ENCODE measurements around the gene TBC1D5.
A peak's percentile ranks its signal among the peaks of the same experiment; 100 is the strongest.

TBC1D5 gene

GRCh38 chr3:17235310-17235709 is 507.1 kb downstream of the TBC1D5 start:
- TF ChIP-seq SPI1 (IDR thresholded peaks at IDR 0.05; ENCODE audit: low read depth, low read length) (no peak), POLR2A (IDR thresholded peaks at IDR 0.05; ENCODE audit: low read depth, low read length) (no peak), POU2F2 (IDR thresholded peaks at IDR 0.05; ENCODE audit: low read depth, low read length) (no peak), POLR2AphosphoS5 (IDR thresholded peaks at IDR 0.05; ENCODE audit: low read depth, low read length) (no peak), TAF1 (IDR thresholded peaks at IDR 0.05; ENCODE audit: low read depth, low read length) (no peak), PAX5 (IDR thresholded peaks at IDR 0.05; ENCODE audit: insufficient read depth, low read length, severe bottlenecking) (no peak)
- FAIRE-seq: no peak
- no peak for DNase-seq (ENCODE audit: insufficient read length, low spot score)

GRCh38 chr3:17234382-17234781 is 508.0 kb downstream of the TBC1D5 start:
- FAIRE-seq (no peak), DNase-seq (ENCODE audit: insufficient read length, low spot score) (no peak)
- TF ChIP-seq SPI1 (IDR thresholded peaks at IDR 0.05; ENCODE audit: low read depth, low read length): no peak
- no peak for TF ChIP-seq TAF1 (IDR thresholded peaks at IDR 0.05; ENCODE audit: low read depth, low read length)
- no peak for TF ChIP-seq POU2F2 (IDR thresholded peaks at IDR 0.05; ENCODE audit: low read depth, low read length)
- no peak for TF ChIP-seq PAX5 (IDR thresholded peaks at IDR 0.05; ENCODE audit: insufficient read depth, low read length, severe bottlenecking)
- no peak for TF ChIP-seq POLR2AphosphoS5 (IDR thresholded peaks at IDR 0.05; ENCODE audit: low read depth, low read length)
- no peak for TF ChIP-seq POLR2A (IDR thresholded peaks at IDR 0.05; ENCODE audit: low read depth, low read length)

GRCh38 chr3:17233398-17233800 is 509.0 kb downstream of the TBC1D5 start:
- no peak for DNase-seq (ENCODE audit: insufficient read length, low spot score)
- TF ChIP-seq TAF1 (IDR thresholded peaks at IDR 0.05; ENCODE audit: low read depth, low read length) (no peak), SPI1 (IDR thresholded peaks at IDR 0.05; ENCODE audit: low read depth, low read length) (peak; percentile 53), POLR2AphosphoS5 (IDR thresholded peaks at IDR 0.05; ENCODE audit: low read depth, low read length) (no peak), POLR2A (IDR thresholded peaks at IDR 0.05; ENCODE audit: low read depth, low read length) (no peak)
- FAIRE-seq: peak; percentile 94

- no peak for FAIRE-seq
Observed at GRCh38 chr3:17232442-17232841, 510.0 kb downstream of the TBC1D5 start.

GRCh38 chr3:17231537-17232261 is 510.7 kb downstream of the TBC1D5 start:
- FAIRE-seq (no peak), DNase-seq (ENCODE audit: insufficient read length, low spot score) (no peak)
- no peak for TF ChIP-seq POLR2A (IDR thresholded peaks at IDR 0.05; ENCODE audit: low read depth, low read length)
- no peak for TF ChIP-seq POU2F2 (IDR thresholded peaks at IDR 0.05; ENCODE audit: low read depth, low read length)
- TF ChIP-seq PAX5 (IDR thresholded peaks at IDR 0.05; ENCODE audit: insufficient read depth, low read length, severe bottlenecking): no peak
- TF ChIP-seq TAF1 (IDR thresholded peaks at IDR 0.05; ENCODE audit: low read depth, low read length): no peak
- no peak for TF ChIP-seq POLR2AphosphoS5 (IDR thresholded peaks at IDR 0.05; ENCODE audit: low read depth, low read length)
- peak; percentile 13; the same call in 1 of the 2 replicates for TF ChIP-seq SPI1 (IDR thresholded peaks at IDR 0.05; ENCODE audit: low read depth, low read length)

More at GRCh38 chr3:17232442-17232841, 510.0 kb downstream of the TBC1D5 start:
- DNase-seq (ENCODE audit: insufficient read length, low spot score): no peak
- no peak for TF ChIP-seq TAF1 (IDR thresholded peaks at IDR 0.05; ENCODE audit: low read depth, low read length)

- TF ChIP-seq TAF1 (IDR thresholded peaks at IDR 0.05; ENCODE audit: low read depth, low read length) (no peak), SPI1 (IDR thresholded peaks at IDR 0.05; ENCODE audit: low read depth, low read length) (no peak), POU2F2 (IDR thresholded peaks at IDR 0.05; ENCODE audit: low read depth, low read length) (no peak), PAX5 (IDR thresholded peaks at IDR 0.05; ENCODE audit: insufficient read depth, low read length, severe bottlenecking) (no peak), POLR2A (IDR thresholded peaks at IDR 0.05; ENCODE audit: low read depth, low read length) (no peak), POLR2AphosphoS5 (IDR thresholded peaks at IDR 0.05; ENCODE audit: low read depth, low read length) (no peak)
- no peak for DNase-seq (ENCODE audit: insufficient read length, low spot score)
- no peak for FAIRE-seq
Observed at GRCh38 chr3:17227472-17227871, 515.0 kb downstream of the TBC1D5 start.

- no peak for FAIRE-seq
- no peak for TF ChIP-seq POLR2AphosphoS5 (IDR thresholded peaks at IDR 0.05; ENCODE audit: low read depth, low read length)
- TF ChIP-seq SPI1 (IDR thresholded peaks at IDR 0.05; ENCODE audit: low read depth, low read length): no peak
- no peak for TF ChIP-seq PAX5 (IDR thresholded peaks at IDR 0.05; ENCODE audit: insufficient read depth, low read length, severe bottlenecking)
- TF ChIP-seq POLR2A (IDR thresholded peaks at IDR 0.05; ENCODE audit: low read depth, low read length): no peak
- TF ChIP-seq POU2F2 (IDR thresholded peaks at IDR 0.05; ENCODE audit: low read depth, low read length): no peak
- no peak for TF ChIP-seq TAF1 (IDR thresholded peaks at IDR 0.05; ENCODE audit: low read depth, low read length)
- no peak for DNase-seq (ENCODE audit: insufficient read length, low spot score)
Observed at GRCh38 chr3:17221529-17221928, 520.9 kb downstream of the TBC1D5 start.

- TF ChIP-seq SPI1 (IDR thresholded peaks at IDR 0.05; ENCODE audit: low read depth, low read length) (no peak), POU2F2 (IDR thresholded peaks at IDR 0.05; ENCODE audit: low read depth, low read length) (no peak), TAF1 (IDR thresholded peaks at IDR 0.05; ENCODE audit: low read depth, low read length) (no peak), PAX5 (IDR thresholded peaks at IDR 0.05; ENCODE audit: insufficient read depth, low read length, severe bottlenecking) (no peak), POLR2AphosphoS5 (IDR thresholded peaks at IDR 0.05; ENCODE audit: low read depth, low read length) (no peak), POLR2A (IDR thresholded peaks at IDR 0.05; ENCODE audit: low read depth, low read length) (no peak)
- FAIRE-seq (no peak), DNase-seq (ENCODE audit: insufficient read length, low spot score) (no peak)
Observed at GRCh38 chr3:17219593-17219992, 522.8 kb downstream of the TBC1D5 start.

- no peak for DNase-seq (ENCODE audit: insufficient read length, low spot score)
- FAIRE-seq: no peak
- TF ChIP-seq PAX5 (IDR thresholded peaks at IDR 0.05; ENCODE audit: insufficient read depth, low read length, severe bottlenecking) (no peak), POLR2AphosphoS5 (IDR thresholded peaks at IDR 0.05; ENCODE audit: low read depth, low read length) (no peak), POLR2A (IDR thresholded peaks at IDR 0.05; ENCODE audit: low read depth, low read length) (no peak), SPI1 (IDR thresholded peaks at IDR 0.05; ENCODE audit: low read depth, low read length) (no peak), POU2F2 (IDR thresholded peaks at IDR 0.05; ENCODE audit: low read depth, low read length) (no peak)
Observed at GRCh38 chr3:17218587-17218986, 523.8 kb downstream of the TBC1D5 start.

GRCh38 chr3:17217588-17217987 is 524.8 kb downstream of the TBC1D5 start:
- no peak for TF ChIP-seq SPI1 (IDR thresholded peaks at IDR 0.05; ENCODE audit: low read depth, low read length)
- TF ChIP-seq POU2F2 (IDR thresholded peaks at IDR 0.05; ENCODE audit: low read depth, low read length): no peak
- TF ChIP-seq PAX5 (IDR thresholded peaks at IDR 0.05; ENCODE audit: insufficient read depth, low read length, severe bottlenecking): no peak
- no peak for TF ChIP-seq TAF1 (IDR thresholded peaks at IDR 0.05; ENCODE audit: low read depth, low read length)
- TF ChIP-seq POLR2A (IDR thresholded peaks at IDR 0.05; ENCODE audit: low read depth, low read length): no peak
- no peak for TF ChIP-seq POLR2AphosphoS5 (IDR thresholded peaks at IDR 0.05; ENCODE audit: low read depth, low read length)
- DNase-seq (ENCODE audit: insufficient read length, low spot score) (no peak), FAIRE-seq (no peak)
